ENCODE measurements around the gene GRIN2C.

GRIN2C gene

GRCh38 chr17:74796211-74796610 lies 63.5 kb downstream of the GRIN2C start:
- no peak for DNase-seq

- no peak for DNase-seq
These were observed 64.2 kb downstream of the GRIN2C start for GRCh38 chr17:74795327-74796020.

- DNase-seq, result no peak
These were observed 67.0 kb downstream of the GRIN2C start for GRCh38 chr17:74792586-74793105.

All from SHP77 (cell line).